Stimulated activated CD4-positive, alpha-beta T cell treated with anti-CD3 and anti-CD28 coated beads, Interleukin-12 subunit alpha, Interleukin-12 subunit beta, amount 100 ng/mL, for 24 hours (primary cell): ENCODE data around the gene TMTC4.

Experiments
- DNase-seq, 2 experiments: peaks; one replicate each; pipeline ENCODE4 v3.0.0-alpha.2; 2020; ENCODE audit warnings: low read depth in 2 of 2

TMTC4 gene

GRCh38 chr13:100666124-100666523 is 8.5 kb downstream of the TMTC4 start:
- no peak for DNase-seq

- DNase-seq = no peak
Measured at GRCh38 chr13:100665403-100665802, 9.2 kb downstream of the TMTC4 start.

GRCh38 chr13:100664171-100664900 is 10.3 kb downstream of the TMTC4 start:
- DNase-seq = no peak

- no peak for DNase-seq
Measured at GRCh38 chr13:100662468-100663211, 12.0 kb downstream of the TMTC4 start.

- DNase-seq = no peak
Measured at GRCh38 chr13:100660761-100661160, 13.8 kb downstream of the TMTC4 start.

GRCh38 chr13:100659578-100659977 is 15.0 kb downstream of the TMTC4 start:
- no peak for DNase-seq

GRCh38 chr13:100658363-100658762 is 16.2 kb downstream of the TMTC4 start:
- DNase-seq = no peak

- no peak for DNase-seq
Measured at GRCh38 chr13:100657881-100658315, 16.7 kb downstream of the TMTC4 start.

GRCh38 chr13:100652510-100652909 is 22.1 kb downstream of the TMTC4 start:
- no peak for DNase-seq

GRCh38 chr13:100650326-100650725 is 24.3 kb downstream of the TMTC4 start:
- no peak for DNase-seq

GRCh38 chr13:100648354-100648753 is 26.2 kb downstream of the TMTC4 start:
- DNase-seq = no peak

- no peak for DNase-seq
Measured at GRCh38 chr13:100646871-100647270, 27.7 kb downstream of the TMTC4 start.

- DNase-seq = no peak
Measured at GRCh38 chr13:100646030-100646673, 28.4 kb downstream of the TMTC4 start.

- no peak for DNase-seq
Measured at GRCh38 chr13:100645382-100645781, 29.2 kb downstream of the TMTC4 start.

GRCh38 chr13:100644371-100644770 is 30.2 kb downstream of the TMTC4 start:
- no peak for DNase-seq

- DNase-seq = no peak
Measured at GRCh38 chr13:100637796-100638195, 36.8 kb downstream of the TMTC4 start.

- DNase-seq = no peak
Measured at GRCh38 chr13:100637380-100637779, 37.2 kb downstream of the TMTC4 start.

- DNase-seq = no peak
Measured at GRCh38 chr13:100636441-100636840, 38.2 kb downstream of the TMTC4 start.

- no peak for DNase-seq
Measured at GRCh38 chr13:100636004-100636403, 38.6 kb downstream of the TMTC4 start.

- no peak for DNase-seq
Measured at GRCh38 chr13:100634696-100635095, 39.9 kb downstream of the TMTC4 start.

- no peak for DNase-seq
Measured at GRCh38 chr13:100633461-100633860, 41.1 kb downstream of the TMTC4 start.

GRCh38 chr13:100630555-100630954 is 44.0 kb downstream of the TMTC4 start:
- DNase-seq = no peak

- DNase-seq = no peak
Measured at GRCh38 chr13:100627120-100627519, 47.5 kb downstream of the TMTC4 start.
